ENCODE measurements around the gene MEX3D. TPM values are rescaled to one million over a fixed set of nuclear protein-coding genes. Genes with fewer than 3 reads are reported as not detected.

Gene MEX3D
- total and polyA plus RNA-seq, 2 experiments from 2014 or later = 12.4 to 94.9 TPM

DNA sequence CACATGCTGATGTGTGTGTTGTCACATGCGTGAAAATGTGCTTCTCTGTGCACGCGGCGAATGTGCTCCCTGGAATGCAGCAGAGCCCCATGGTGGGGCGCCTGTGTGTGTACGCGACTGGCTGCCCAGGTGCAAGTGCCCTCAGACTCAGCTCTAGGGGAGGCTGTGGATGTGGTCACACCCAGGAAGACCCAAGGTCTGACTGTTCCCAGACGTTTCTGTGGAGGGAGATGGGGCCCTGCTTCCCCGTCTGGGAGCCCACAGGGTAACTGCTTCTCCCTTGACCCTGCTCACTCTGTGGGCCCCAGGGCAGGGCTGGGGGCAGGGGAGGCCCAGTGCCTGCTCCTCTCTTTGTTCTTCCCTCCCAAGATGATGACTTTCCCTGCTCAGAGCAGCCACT is 45.0 kb upstream of the MEX3D start (continued):
- no peak for TF ChIP-seq POLR2AphosphoS5 (IDR thresholded peaks at IDR 0.05; ENCODE audit: low read depth)
- TF ChIP-seq JUNB (IDR thresholded peaks at IDR 0.05; ENCODE audit: unreplicated experiment) = no peak
- no peak for TF ChIP-seq STAT1 (IDR thresholded peaks at IDR 0.05; ENCODE audit: unreplicated experiment)
- TF ChIP-seq CTCF (conservative IDR thresholded peaks at IDR 0.05; ENCODE audit: low read depth in 2 of 2) = no peak
- TF ChIP-seq ZNF114 (CRISPR knock-in tag; IDR thresholded peaks at IDR 0.05) = no peak
- no peak for TF ChIP-seq CREB1 (CRISPR knock-in tag; IDR thresholded peaks at IDR 0.05; ENCODE audit: low read depth)
- no peak for TF ChIP-seq NANOG (IDR thresholded peaks at IDR 0.05; ENCODE audit: borderline replicate concordance)

GRCh38 chr19:1612114-1613086 is 44.3 kb upstream of the MEX3D start:
- peaks cover 12% of the 10 kb centered on the region for H4K20me1 ChIP-seq (replicated peaks; ENCODE audit: insufficient read depth)
- H3K36me3 Mint-ChIP-seq (ENCODE audit: low read depth) = peaks cover 76% of the 10 kb centered on the region

More at GRCh38 chr19:1612114-1613086, 44.3 kb upstream of the MEX3D start:
- Histone ChIP-seq H3K4me3 (no peak overlapping the region), H2AFZ (no peak overlapping the region), H3K27ac (ENCODE audit: low read depth) (no peak overlapping the region), H3K36me3 (ENCODE audit: insufficient read depth) (peaks cover 21% of the 10 kb centered on the region), H3F3A (replicated peaks; ENCODE audit: low read depth) (peaks cover 22% of the 10 kb centered on the region), H3K4me1 (ENCODE audit: insufficient read depth) (no peaks in the 10 kb centered on the region), H3K79me2 (replicated peaks; ENCODE audit: insufficient read depth) (no peaks in the 10 kb centered on the region; the same call in 1 of the 2 replicates), H3K9me2 (ENCODE audit: insufficient read depth) (no peaks in the 10 kb centered on the region), H3K4me2 (no peak overlapping the region), H3K27me3 (ENCODE audit: insufficient read depth) (no peaks in the 10 kb centered on the region)
- no peak overlapping the region for H3K27ac Mint-ChIP-seq
- H3K9me3 Mint-ChIP-seq = no peaks in the 10 kb centered on the region
- TF ChIP-seq, protein P1, sequence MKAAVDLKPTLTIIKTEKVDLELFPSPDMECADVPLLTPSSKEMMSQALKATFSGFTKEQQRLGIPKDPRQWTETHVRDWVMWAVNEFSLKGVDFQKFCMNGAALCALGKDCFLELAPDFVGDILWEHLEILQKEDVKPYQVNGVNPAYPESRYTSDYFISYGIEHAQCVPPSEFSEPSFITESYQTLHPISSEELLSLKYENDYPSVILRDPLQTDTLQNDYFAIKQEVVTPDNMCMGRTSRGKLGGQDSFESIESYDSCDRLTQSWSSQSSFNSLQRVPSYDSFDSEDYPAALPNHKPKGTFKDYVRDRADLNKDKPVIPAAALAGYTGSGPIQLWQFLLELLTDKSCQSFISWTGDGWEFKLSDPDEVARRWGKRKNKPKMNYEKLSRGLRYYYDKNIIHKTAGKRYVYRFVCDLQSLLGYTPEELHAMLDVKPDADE (IDR thresholded peaks at IDR 0.05) = no peak
- TF ChIP-seq EZH2 (IDR thresholded peaks at IDR 0.05; ENCODE audit: low read depth, unreplicated experiment) (no peak), CREB1 (CRISPR knock-in tag; IDR thresholded peaks at IDR 0.05; ENCODE audit: low read depth) (no peak), NANOG (IDR thresholded peaks at IDR 0.05; ENCODE audit: borderline replicate concordance) (no peak), JUNB (IDR thresholded peaks at IDR 0.05; ENCODE audit: unreplicated experiment) (no peak), ZNF331 (CRISPR knock-in tag; IDR thresholded peaks at IDR 0.05; ENCODE audit: low read depth) (no peak), ZNF114 (CRISPR knock-in tag; IDR thresholded peaks at IDR 0.05) (no peak), CTCF (conservative IDR thresholded peaks at IDR 0.05; ENCODE audit: low read depth in 2 of 2) (no peak), STAT1 (IDR thresholded peaks at IDR 0.05; ENCODE audit: unreplicated experiment) (no peak), EZH2phosphoT487 (IDR thresholded peaks at IDR 0.05; ENCODE audit: unreplicated experiment) (no peak)
- TF ChIP-seq, protein P2, sequence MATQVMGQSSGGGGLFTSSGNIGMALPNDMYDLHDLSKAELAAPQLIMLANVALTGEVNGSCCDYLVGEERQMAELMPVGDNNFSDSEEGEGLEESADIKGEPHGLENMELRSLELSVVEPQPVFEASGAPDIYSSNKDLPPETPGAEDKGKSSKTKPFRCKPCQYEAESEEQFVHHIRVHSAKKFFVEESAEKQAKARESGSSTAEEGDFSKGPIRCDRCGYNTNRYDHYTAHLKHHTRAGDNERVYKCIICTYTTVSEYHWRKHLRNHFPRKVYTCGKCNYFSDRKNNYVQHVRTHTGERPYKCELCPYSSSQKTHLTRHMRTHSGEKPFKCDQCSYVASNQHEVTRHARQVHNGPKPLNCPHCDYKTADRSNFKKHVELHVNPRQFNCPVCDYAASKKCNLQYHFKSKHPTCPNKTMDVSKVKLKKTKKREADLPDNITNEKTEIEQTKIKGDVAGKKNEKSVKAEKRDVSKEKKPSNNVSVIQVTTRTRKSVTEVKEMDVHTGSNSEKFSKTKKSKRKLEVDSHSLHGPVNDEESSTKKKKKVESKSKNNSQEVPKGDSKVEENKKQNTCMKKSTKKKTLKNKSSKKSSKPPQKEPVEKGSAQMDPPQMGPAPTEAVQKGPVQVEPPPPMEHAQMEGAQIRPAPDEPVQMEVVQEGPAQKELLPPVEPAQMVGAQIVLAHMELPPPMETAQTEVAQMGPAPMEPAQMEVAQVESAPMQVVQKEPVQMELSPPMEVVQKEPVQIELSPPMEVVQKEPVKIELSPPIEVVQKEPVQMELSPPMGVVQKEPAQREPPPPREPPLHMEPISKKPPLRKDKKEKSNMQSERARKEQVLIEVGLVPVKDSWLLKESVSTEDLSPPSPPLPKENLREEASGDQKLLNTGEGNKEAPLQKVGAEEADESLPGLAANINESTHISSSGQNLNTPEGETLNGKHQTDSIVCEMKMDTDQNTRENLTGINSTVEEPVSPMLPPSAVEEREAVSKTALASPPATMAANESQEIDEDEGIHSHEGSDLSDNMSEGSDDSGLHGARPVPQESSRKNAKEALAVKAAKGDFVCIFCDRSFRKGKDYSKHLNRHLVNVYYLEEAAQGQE (IDR thresholded peaks at IDR 0.05; ENCODE audit: unreplicated experiment) = no peak
- H3K4me1 Mint-ChIP-seq = peaks cover 2% of the 10 kb centered on the region; the same call in 1 of the 3 replicates
- H3K4me3 Mint-ChIP-seq = no peak overlapping the region
- H3K27me3 Mint-ChIP-seq (ENCODE audit: insufficient read depth, low read depth, poor library complexity) = peaks cover 24% of the 10 kb centered on the region
- DNase-seq (ENCODE audit: low spot score) (no peak), ATAC-seq (no peak)
